ENCODE data around the gene SCPEP1.

DNA sequence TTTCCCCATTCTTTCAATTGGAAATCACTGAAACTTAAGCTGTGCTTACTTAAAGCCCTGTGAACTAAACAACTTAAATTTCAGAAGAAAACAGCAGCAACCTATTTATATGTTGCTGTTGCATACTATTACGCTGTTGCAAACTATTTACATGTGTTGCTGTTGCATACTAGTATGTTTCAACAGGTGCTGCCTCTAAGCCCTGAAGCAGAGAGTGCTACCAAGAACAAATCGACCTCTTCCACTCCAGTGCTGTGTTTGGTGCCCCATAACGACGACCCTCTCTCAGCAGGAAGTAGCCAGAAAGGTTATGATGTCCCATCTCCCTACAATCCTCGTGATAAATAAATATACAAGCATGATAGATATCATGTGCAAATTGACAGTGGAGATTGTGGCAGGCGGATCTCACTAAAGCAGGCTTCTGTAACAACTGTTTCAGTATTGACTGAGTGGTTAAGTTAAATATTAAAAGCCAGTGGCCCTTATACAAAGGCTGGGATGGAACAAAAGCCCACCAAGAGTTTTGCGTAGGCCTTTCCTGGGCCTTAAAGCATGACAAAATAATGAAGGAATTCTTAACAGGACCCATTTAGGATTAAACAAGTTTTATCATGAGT is 5.7 kb upstream of the SCPEP1 start:
- TF ChIP-seq RFX5 (IDR thresholded peaks at IDR 0.05; ENCODE audit: low read length) (no peak), EP300 (IDR thresholded peaks at IDR 0.05; ENCODE audit: borderline replicate concordance in 1 of 2, low read depth in 1 of 2, low read length in 1 of 2) (no peak), GABPA (IDR thresholded peaks at IDR 0.05; ENCODE audit: low read depth) (no peak), MEF2A (IDR thresholded peaks at IDR 0.05; ENCODE audit: borderline replicate concordance, low read depth) (no peak), TAF1 (IDR thresholded peaks at IDR 0.05; ENCODE audit: borderline replicate concordance, low read depth, low read length) (no peak), FOXJ3 (CRISPR knock-in tag; IDR thresholded peaks at IDR 0.05) (no peak)
- TF ChIP-seq, protein P1, sequence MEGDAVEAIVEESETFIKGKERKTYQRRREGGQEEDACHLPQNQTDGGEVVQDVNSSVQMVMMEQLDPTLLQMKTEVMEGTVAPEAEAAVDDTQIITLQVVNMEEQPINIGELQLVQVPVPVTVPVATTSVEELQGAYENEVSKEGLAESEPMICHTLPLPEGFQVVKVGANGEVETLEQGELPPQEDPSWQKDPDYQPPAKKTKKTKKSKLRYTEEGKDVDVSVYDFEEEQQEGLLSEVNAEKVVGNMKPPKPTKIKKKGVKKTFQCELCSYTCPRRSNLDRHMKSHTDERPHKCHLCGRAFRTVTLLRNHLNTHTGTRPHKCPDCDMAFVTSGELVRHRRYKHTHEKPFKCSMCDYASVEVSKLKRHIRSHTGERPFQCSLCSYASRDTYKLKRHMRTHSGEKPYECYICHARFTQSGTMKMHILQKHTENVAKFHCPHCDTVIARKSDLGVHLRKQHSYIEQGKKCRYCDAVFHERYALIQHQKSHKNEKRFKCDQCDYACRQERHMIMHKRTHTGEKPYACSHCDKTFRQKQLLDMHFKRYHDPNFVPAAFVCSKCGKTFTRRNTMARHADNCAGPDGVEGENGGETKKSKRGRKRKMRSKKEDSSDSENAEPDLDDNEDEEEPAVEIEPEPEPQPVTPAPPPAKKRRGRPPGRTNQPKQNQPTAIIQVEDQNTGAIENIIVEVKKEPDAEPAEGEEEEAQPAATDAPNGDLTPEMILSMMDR (IDR thresholded peaks at IDR 0.05), result no peak
- TF ChIP-seq, protein P2, sequence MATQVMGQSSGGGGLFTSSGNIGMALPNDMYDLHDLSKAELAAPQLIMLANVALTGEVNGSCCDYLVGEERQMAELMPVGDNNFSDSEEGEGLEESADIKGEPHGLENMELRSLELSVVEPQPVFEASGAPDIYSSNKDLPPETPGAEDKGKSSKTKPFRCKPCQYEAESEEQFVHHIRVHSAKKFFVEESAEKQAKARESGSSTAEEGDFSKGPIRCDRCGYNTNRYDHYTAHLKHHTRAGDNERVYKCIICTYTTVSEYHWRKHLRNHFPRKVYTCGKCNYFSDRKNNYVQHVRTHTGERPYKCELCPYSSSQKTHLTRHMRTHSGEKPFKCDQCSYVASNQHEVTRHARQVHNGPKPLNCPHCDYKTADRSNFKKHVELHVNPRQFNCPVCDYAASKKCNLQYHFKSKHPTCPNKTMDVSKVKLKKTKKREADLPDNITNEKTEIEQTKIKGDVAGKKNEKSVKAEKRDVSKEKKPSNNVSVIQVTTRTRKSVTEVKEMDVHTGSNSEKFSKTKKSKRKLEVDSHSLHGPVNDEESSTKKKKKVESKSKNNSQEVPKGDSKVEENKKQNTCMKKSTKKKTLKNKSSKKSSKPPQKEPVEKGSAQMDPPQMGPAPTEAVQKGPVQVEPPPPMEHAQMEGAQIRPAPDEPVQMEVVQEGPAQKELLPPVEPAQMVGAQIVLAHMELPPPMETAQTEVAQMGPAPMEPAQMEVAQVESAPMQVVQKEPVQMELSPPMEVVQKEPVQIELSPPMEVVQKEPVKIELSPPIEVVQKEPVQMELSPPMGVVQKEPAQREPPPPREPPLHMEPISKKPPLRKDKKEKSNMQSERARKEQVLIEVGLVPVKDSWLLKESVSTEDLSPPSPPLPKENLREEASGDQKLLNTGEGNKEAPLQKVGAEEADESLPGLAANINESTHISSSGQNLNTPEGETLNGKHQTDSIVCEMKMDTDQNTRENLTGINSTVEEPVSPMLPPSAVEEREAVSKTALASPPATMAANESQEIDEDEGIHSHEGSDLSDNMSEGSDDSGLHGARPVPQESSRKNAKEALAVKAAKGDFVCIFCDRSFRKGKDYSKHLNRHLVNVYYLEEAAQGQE (IDR thresholded peaks at IDR 0.05; ENCODE audit: low read depth, low read length), result no peak
- TF ChIP-seq, protein P3, sequence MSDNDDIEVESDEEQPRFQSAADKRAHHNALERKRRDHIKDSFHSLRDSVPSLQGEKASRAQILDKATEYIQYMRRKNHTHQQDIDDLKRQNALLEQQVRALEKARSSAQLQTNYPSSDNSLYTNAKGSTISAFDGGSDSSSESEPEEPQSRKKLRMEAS (IDR thresholded peaks at IDR 0.05; ENCODE audit: low read depth), result no peak
- TF ChIP-seq, protein P4, sequence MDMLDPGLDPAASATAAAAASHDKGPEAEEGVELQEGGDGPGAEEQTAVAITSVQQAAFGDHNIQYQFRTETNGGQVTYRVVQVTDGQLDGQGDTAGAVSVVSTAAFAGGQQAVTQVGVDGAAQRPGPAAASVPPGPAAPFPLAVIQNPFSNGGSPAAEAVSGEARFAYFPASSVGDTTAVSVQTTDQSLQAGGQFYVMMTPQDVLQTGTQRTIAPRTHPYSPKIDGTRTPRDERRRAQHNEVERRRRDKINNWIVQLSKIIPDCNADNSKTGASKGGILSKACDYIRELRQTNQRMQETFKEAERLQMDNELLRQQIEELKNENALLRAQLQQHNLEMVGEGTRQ (IDR thresholded peaks at IDR 0.05; ENCODE audit: borderline replicate concordance, low read depth, low read length), result no peak
- TF ChIP-seq, protein P5, sequence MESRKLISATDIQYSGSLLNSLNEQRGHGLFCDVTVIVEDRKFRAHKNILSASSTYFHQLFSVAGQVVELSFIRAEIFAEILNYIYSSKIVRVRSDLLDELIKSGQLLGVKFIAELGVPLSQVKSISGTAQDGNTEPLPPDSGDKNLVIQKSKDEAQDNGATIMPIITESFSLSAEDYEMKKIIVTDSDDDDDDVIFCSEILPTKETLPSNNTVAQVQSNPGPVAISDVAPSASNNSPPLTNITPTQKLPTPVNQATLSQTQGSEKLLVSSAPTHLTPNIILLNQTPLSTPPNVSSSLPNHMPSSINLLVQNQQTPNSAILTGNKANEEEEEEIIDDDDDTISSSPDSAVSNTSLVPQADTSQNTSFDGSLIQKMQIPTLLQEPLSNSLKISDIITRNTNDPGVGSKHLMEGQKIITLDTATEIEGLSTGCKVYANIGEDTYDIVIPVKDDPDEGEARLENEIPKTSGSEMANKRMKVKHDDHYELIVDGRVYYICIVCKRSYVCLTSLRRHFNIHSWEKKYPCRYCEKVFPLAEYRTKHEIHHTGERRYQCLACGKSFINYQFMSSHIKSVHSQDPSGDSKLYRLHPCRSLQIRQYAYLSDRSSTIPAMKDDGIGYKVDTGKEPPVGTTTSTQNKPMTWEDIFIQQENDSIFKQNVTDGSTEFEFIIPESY (IDR thresholded peaks at IDR 0.05; ENCODE audit: borderline replicate concordance, low read depth), result no peak
- TF ChIP-seq, protein P6, sequence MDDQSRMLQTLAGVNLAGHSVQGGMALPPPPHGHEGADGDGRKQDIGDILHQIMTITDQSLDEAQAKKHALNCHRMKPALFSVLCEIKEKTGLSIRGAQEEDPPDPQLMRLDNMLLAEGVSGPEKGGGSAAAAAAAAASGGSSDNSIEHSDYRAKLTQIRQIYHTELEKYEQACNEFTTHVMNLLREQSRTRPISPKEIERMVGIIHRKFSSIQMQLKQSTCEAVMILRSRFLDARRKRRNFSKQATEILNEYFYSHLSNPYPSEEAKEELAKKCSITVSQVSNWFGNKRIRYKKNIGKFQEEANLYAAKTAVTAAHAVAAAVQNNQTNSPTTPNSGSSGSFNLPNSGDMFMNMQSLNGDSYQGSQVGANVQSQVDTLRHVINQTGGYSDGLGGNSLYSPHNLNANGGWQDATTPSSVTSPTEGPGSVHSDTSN (IDR thresholded peaks at IDR 0.05), result no peak
